NOMO-1 treated with dmso at 0.1 percent for 144 hours (cell line): ENCODE data around the gene SUV39H2.
"Not testable (repeated sequence)": the region's sequence is repeated elsewhere in the genome, so short reads cannot be mapped to it uniquely, and the experiment has no call there.

Experiments
- DNase-seq: peaks from one replicate; lab custom pipeline; 2025; ENCODE audit not compliant: unreplicated experiment; lab: John Stamatoyannopoulos, UW

SUV39H2 gene

GRCh38 chr10:14930610-14931009, 51.9 kb downstream of the SUV39H2 start:
- DNase-seq: no peak

- DNase-seq: no peak
Observed at GRCh38 chr10:14936584-14936983, 57.9 kb downstream of the SUV39H2 start.

GRCh38 chr10:14938971-14939370, 60.3 kb downstream of the SUV39H2 start:
- not testable (repeated sequence) for DNase-seq

- DNase-seq: not testable (repeated sequence)
Observed at GRCh38 chr10:14942147-14942949, 63.7 kb downstream of the SUV39H2 start.

- not testable (repeated sequence) for DNase-seq
Observed at GRCh38 chr10:14942950-14943338, 64.3 kb downstream of the SUV39H2 start.

GRCh38 chr10:14945108-14945507, 66.4 kb downstream of the SUV39H2 start:
- DNase-seq: no peak

GRCh38 chr10:14947268-14947667, 68.6 kb downstream of the SUV39H2 start:
- DNase-seq: no peak

- DNase-seq: no peak
Observed at GRCh38 chr10:14949291-14949690, 70.6 kb downstream of the SUV39H2 start.

- DNase-seq: no peak
Observed at GRCh38 chr10:14952851-14953423, 74.3 kb downstream of the SUV39H2 start.

- DNase-seq: peak; percentile 22
Observed at GRCh38 chr10:14953424-14954000, 74.8 kb downstream of the SUV39H2 start.
